Uterus (tissue), 4 donors: ENCODE data around the gene GPR89A. TPM values are rescaled to one million over a fixed set of nuclear protein-coding genes. Genes with fewer than 3 reads are reported as not detected.

ENCODE experiments used
- DNase-seq, 2 donors: peaks; one replicate each; pipeline ENCODE4 v3.0.0-alpha.2; 2019 to 2020
- H3K27ac ChIP-seq, 2 donors: fragments of 200-600 bp; sonication (generic); 1 replicate in 1 of 2; 2 replicates in 1 of 2; pipeline ENCODE4 v1.5.1; 2016 to 2018
- H3K27me3 ChIP-seq, 2 donors: fragments of 200-600 bp; sonication (generic); one replicate each; pipeline ENCODE4 v1.5.1; 2018 to 2019; ENCODE audit warnings: control low read depth in 1 of 2
- H3K36me3 ChIP-seq, 2 donors: fragments of 200-600 bp; sonication (generic); one replicate each; pipeline ENCODE4 v1.5.1; 2019; ENCODE audit warnings: control low read depth in 1 of 2
- H3K4me1 ChIP-seq, 2 donors: fragments of 200-600 bp; sonication (generic); one replicate each; pipeline ENCODE4 v1.5.1; 2018 to 2019; ENCODE audit warnings: control low read depth in 1 of 2
- H3K4me3 ChIP-seq, 2 donors: fragments of 200-600 bp; sonication (generic); 1 replicate in 1 of 2; 2 replicates in 1 of 2; pipeline ENCODE4 v1.5.1; 2018 to 2019; ENCODE audit warnings: mild to moderate bottlenecking in 1 of 2
- H3K9me3 ChIP-seq, 2 donors: fragments of 200-600 bp; sonication (generic); one replicate each; pipeline ENCODE4 v1.5.1; 2019; ENCODE audit warnings: control low read depth in 1 of 2
- POLR2A ChIP-seq, 2 donors: fragments of 450-650 bp; IDR thresholded peaks; one replicate each; pipeline ENCODE4 v1.6.1; 2016; ENCODE audit warnings: antibody characterized with exemption in 2 of 2, mild to moderate bottlenecking in 1 of 2, moderate library complexity in 1 of 2
- intact Hi-C: fragments of 100-400 bp; cut with DNase I; formaldehyde crosslinking; loops from one replicate; pipeline ENCODE4 v1.15.1; 2023; ENCODE audit warnings: low total_unique reads
- total RNA-seq, 4 donors: library from RNA; depleted of rRNA in 3 of 4; stranded (reverse); fragments of >200 nt in 3 of 4; gene quantifications; one replicate each; pipeline versions ENCODE4 v1.1.0 to v1.2.4, GENCODE V29; 2014 to 2023
- TF ChIP-seq, protein P1 (sequence below), 4 experiments: fragments of 200-600 bp in 2 of 4; fragments of 450-650 bp in 2 of 4; sonication (generic) in 2 of 4; IDR thresholded peaks; one replicate each; pipeline ENCODE4 v1.5.1; 2016 to 2019; ENCODE audit warnings: antibody characterized with exemption in 4 of 4, mild to moderate bottlenecking in 2 of 4, moderate library complexity in 1 of 4
- donor health status: DM: yes; HTN: yes; CAD: no.

Gene GPR89A
- total RNA-seq, 4 donors from 2014 or later, result 19.0 to 71.8 (median 31.9) TPM

- no peak for TF ChIP-seq POLR2A (IDR thresholded peaks at IDR 0.05)
- TF ChIP-seq, protein P1, sequence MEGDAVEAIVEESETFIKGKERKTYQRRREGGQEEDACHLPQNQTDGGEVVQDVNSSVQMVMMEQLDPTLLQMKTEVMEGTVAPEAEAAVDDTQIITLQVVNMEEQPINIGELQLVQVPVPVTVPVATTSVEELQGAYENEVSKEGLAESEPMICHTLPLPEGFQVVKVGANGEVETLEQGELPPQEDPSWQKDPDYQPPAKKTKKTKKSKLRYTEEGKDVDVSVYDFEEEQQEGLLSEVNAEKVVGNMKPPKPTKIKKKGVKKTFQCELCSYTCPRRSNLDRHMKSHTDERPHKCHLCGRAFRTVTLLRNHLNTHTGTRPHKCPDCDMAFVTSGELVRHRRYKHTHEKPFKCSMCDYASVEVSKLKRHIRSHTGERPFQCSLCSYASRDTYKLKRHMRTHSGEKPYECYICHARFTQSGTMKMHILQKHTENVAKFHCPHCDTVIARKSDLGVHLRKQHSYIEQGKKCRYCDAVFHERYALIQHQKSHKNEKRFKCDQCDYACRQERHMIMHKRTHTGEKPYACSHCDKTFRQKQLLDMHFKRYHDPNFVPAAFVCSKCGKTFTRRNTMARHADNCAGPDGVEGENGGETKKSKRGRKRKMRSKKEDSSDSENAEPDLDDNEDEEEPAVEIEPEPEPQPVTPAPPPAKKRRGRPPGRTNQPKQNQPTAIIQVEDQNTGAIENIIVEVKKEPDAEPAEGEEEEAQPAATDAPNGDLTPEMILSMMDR (IDR thresholded peaks at IDR 0.05), result no peak
- no peak for DNase-seq
- intact Hi-C loops, result no loop called here
- Histone ChIP-seq H3K36me3 (no peaks in the 10 kb centered on the region), H3K27ac (no peak overlapping the region), H3K4me1 (no peaks in the 10 kb centered on the region), H3K4me3 (no peak overlapping the region), H3K9me3 (no peaks in the 10 kb centered on the region), H3K27me3 (no peaks in the 10 kb centered on the region)
These were observed 88.2 kb downstream of the GPR89A start for GRCh38 chr1:145695821-145696629.

- Histone ChIP-seq H3K9me3 (no peaks in the 10 kb centered on the region), H3K27me3 (no peaks in the 10 kb centered on the region), H3K4me3 (no peak overlapping the region), H3K27ac (no peak overlapping the region), H3K36me3 (no peaks in the 10 kb centered on the region), H3K4me1 (no peaks in the 10 kb centered on the region)
- DNase-seq, result no peak
- TF ChIP-seq POLR2A (IDR thresholded peaks at IDR 0.05), result no peak
- TF ChIP-seq, protein P1 (IDR thresholded peaks at IDR 0.05), result no peak
- intact Hi-C loops, result no loop called here
These were observed 88.8 kb downstream of the GPR89A start for GRCh38 chr1:145696630-145696960.

DNA sequence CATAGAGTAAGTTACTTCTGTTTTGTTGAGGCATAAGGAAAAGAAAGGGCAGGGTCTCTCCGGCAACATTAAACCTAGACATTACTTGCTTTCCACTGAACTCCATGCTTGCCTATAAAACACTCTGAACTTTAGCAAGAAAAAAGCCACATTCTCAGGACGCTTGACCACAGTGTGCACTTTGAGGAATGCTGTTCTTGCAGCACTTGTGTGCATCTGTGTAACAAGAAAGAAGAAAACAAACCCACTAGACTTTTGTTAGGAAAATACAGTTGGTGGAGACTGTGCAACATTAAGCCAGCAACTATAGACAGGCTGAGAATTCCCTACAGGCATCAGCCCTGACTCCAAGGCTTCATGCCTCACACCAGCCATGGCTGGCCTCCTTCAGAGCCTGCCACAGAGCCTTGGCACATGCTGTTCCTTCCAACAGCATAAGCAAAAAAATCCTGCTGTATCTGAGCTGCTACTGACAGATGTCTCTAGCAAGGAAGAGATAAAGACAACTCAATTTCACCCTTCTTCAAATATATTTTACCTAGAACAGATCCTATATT is 93.6 kb downstream of the GPR89A start:
- intact Hi-C loops, result no loop called here

DNA sequence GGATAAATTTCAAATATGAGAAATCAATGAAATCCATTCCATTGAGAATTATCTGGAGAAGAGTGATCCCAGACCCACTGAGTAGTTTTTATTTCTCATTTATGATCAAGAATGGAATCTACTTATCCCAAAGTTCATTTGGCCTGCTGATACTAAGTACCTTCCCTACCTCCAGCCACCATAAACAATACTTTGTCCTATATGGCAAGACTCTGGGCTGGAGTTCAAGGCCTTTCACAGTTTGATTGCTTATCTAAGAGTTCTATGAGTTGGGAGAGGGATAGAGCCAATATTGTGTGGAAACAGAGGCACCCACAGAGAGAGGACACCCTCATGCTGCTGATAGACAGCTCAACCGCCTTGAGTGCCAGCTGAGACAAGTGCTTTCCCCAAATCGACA is 94.3 kb downstream of the GPR89A start:
- Histone ChIP-seq H3K4me3 (no peak overlapping the region), H3K27me3 (no peaks in the 10 kb centered on the region), H3K27ac (no peak overlapping the region), H3K9me3 (no peaks in the 10 kb centered on the region), H3K36me3 (no peaks in the 10 kb centered on the region), H3K4me1 (no peaks in the 10 kb centered on the region)
- intact Hi-C loops, result no loop called here
- TF ChIP-seq, protein P1 (IDR thresholded peaks at IDR 0.05), result no peak
- no peak for TF ChIP-seq POLR2A (IDR thresholded peaks at IDR 0.05)
- no peak for DNase-seq

More for the DNA sequence above, 93.6 kb downstream of the GPR89A start:
- TF ChIP-seq POLR2A (IDR thresholded peaks at IDR 0.05), result no peak
- TF ChIP-seq, protein P1 (IDR thresholded peaks at IDR 0.05), result no peak
- no peaks in the 10 kb centered on the region for H3K9me3 ChIP-seq
- H3K27me3 ChIP-seq, result no peaks in the 10 kb centered on the region
- no peak for DNase-seq
- H3K27ac ChIP-seq, result no peak overlapping the region
- H3K36me3 ChIP-seq, result no peaks in the 10 kb centered on the region
- H3K4me1 ChIP-seq, result no peaks in the 10 kb centered on the region
- no peak overlapping the region for H3K4me3 ChIP-seq

GRCh38 chr1:145702826-145703225 is 95.0 kb downstream of the GPR89A start:
- Histone ChIP-seq H3K27ac (no peak overlapping the region), H3K27me3 (no peaks in the 10 kb centered on the region), H3K4me1 (no peaks in the 10 kb centered on the region), H3K9me3 (no peaks in the 10 kb centered on the region), H3K36me3 (no peaks in the 10 kb centered on the region), H3K4me3 (no peak overlapping the region)
- DNase-seq, result no peak
- intact Hi-C loops, result no loop called here
- no peak for TF ChIP-seq POLR2A (IDR thresholded peaks at IDR 0.05)
- TF ChIP-seq, protein P1 (IDR thresholded peaks at IDR 0.05), result no peak
